ENCODE data around the gene BMP2K.

Gene BMP2K

DNA sequence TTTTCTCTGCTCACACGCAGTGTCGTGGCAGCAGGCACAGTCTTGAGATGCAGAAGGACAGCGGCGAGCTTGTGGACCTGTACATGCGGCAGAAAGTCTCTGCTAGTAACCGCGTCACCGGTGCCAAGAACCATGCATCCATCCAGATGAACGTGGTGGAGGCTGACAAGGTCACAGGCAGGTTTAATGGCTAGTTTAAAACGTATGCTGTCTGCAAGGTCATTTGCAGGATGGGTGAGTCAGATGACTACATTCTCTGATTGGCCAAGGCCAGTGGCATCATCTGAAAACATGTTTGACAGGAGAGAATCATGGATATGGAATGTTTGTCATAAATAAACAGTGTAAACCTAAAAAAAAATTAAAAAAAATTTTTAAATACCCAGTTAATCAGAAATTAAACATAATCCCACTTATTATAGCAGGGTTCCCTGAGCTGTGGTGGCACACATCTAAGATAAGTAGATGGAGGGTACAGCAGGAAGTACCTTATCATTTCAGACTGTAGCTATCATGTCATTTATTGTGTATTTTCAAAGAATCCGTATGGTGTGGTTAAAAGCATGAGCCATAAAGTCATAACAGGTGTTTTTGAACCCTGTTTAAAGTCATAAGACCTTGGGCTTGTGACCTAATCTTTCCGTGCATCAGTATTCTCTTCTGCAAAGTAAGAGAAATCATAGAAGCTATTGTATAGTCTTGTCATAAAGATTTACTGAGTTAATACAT lies 7.5 kb upstream of the BMP2K start:
- DNase-seq (ENCODE audit: low read depth), result peak; percentile 75
- TF ChIP-seq, protein P1, sequence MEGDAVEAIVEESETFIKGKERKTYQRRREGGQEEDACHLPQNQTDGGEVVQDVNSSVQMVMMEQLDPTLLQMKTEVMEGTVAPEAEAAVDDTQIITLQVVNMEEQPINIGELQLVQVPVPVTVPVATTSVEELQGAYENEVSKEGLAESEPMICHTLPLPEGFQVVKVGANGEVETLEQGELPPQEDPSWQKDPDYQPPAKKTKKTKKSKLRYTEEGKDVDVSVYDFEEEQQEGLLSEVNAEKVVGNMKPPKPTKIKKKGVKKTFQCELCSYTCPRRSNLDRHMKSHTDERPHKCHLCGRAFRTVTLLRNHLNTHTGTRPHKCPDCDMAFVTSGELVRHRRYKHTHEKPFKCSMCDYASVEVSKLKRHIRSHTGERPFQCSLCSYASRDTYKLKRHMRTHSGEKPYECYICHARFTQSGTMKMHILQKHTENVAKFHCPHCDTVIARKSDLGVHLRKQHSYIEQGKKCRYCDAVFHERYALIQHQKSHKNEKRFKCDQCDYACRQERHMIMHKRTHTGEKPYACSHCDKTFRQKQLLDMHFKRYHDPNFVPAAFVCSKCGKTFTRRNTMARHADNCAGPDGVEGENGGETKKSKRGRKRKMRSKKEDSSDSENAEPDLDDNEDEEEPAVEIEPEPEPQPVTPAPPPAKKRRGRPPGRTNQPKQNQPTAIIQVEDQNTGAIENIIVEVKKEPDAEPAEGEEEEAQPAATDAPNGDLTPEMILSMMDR (IDR thresholded peaks at IDR 0.05; ENCODE audit: insufficient read depth, low read depth, low read length, missing control alignments), result no peak
- no peak overlapping the region for H3K4me3 ChIP-seq (ENCODE audit: low read length)

DNA sequence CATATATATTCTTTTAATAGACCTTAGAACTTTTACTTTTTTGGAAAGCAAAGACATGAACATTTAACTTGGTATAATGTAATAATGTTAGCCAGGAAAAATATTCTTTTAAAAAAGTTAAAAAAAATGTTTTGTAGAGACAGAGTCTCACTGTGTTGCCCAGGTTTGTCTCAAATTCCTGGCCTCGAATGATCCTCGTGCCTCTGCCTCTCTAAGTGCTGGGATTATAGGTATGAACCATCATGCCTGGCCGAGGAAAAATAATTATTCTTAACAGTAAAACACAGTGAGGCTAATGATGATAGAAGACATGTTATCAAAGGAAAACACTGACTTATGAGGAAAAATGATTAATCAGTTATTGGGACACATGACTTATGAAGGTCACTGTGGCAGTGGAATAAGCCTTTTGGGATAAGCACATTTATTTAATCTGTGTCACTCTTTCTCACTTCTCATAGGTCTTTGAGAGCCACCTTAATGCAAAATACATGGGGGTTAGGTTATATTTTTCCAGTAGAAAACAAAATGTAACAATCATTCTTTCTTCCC lies 6.0 kb upstream of the BMP2K start:
- no peak for DNase-seq (ENCODE audit: low read depth)
- H3K4me3 ChIP-seq (ENCODE audit: low read length), result no peak overlapping the region
- TF ChIP-seq, protein P1 (IDR thresholded peaks at IDR 0.05; ENCODE audit: insufficient read depth, low read depth, low read length, missing control alignments), result no peak

DNA sequence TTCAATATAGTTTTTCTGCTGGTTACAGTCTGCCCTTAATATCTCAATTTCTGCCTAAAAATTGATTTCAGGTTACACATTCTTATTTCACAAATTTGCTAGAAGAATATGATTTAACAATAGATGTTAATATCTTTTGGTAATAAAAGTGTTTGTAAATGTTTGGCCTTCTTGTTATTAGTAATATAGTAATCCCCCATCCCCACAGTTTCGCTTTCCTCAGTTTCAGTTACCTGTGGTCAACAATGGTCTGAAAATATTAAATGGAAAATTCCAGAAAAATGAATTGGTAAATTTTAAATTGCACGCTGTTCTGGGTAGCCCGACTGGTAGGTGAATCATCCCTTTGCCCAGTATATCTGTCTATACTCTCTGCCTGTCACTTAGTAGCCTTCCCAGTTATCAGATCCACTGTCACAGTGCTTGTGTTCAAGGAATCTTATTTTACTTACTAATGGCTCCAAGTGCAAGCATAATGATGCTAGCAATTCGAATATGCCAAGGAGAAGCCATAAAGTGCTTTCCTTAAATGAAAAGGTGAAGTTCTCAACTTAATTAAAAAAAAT lies 3.5 kb upstream of the BMP2K start:
- TF ChIP-seq, protein P1 (IDR thresholded peaks at IDR 0.05; ENCODE audit: insufficient read depth, low read depth, low read length, missing control alignments), result no peak
- no peak for DNase-seq (ENCODE audit: low read depth)
- H3K4me3 ChIP-seq (ENCODE audit: low read length), result no peak overlapping the region

DNA sequence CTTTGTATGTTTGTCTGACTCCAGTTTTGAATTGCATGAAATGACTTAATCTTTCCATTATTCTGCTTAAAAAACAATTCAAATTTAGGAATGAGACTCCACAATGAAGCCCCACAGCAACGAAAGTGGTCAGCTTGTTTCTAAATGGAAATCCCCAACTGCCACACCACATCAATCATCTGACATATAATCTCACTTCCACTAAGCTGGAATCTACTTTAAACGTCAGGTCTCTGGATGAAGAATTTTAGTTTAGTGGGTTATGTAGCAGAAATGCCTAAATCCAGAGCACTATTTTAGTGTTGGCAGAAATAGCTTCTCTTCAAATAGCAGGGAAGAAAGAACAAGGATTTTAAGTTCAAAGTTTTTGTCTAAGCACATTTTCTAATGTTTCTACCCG lies 1.7 kb upstream of the BMP2K start:
- TF ChIP-seq, protein P1 (IDR thresholded peaks at IDR 0.05; ENCODE audit: insufficient read depth, low read depth, low read length, missing control alignments), result no peak
- no peak overlapping the region for H3K4me3 ChIP-seq (ENCODE audit: low read length)
- no peak for DNase-seq (ENCODE audit: low read depth)

DNA sequence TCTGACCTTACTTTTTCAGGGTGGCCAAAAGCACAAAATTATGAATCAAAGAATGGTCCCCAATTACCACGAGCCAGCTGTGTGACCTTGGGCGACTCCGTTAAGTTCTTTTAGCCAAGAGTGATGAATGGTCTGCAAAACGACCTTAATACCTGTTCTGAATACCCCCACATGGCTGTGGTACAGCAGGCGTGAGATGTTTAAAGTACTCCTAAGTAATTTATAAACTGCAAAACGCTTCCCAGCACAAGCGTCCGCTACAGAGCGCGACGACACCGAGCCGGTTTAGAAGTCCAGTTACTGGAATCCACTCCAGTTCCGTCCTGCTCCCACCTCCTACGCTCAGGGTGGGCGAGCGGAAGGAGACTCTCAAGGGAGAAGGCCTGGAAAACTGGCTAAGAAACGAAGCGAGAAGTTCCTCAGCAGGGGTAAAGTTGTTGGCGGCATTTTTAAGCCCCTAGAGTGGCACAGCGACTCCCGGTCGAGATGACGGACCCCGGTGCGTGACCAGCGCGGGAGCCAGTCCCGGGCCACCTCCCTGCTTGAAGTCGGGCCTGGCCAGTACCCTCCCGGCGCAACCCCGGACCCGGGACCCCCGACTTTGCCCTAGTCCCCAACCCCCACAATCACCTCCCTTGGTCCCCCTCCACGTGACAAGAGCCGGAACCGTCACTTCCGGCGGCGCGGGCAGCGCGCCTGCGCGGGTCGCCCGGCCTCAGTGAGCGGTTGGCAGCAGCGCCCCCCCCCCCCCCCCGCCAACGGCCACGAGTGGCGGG lies 659 bp upstream of the BMP2K start:
- H3K4me3 ChIP-seq (ENCODE audit: low read length), result peak overlapping the region; percentile 94
- TF ChIP-seq, protein P1 (IDR thresholded peaks at IDR 0.05; ENCODE audit: insufficient read depth, low read depth, low read length, missing control alignments), result no peak
- peak; percentile 79 for DNase-seq (ENCODE audit: low read depth)

DNA sequence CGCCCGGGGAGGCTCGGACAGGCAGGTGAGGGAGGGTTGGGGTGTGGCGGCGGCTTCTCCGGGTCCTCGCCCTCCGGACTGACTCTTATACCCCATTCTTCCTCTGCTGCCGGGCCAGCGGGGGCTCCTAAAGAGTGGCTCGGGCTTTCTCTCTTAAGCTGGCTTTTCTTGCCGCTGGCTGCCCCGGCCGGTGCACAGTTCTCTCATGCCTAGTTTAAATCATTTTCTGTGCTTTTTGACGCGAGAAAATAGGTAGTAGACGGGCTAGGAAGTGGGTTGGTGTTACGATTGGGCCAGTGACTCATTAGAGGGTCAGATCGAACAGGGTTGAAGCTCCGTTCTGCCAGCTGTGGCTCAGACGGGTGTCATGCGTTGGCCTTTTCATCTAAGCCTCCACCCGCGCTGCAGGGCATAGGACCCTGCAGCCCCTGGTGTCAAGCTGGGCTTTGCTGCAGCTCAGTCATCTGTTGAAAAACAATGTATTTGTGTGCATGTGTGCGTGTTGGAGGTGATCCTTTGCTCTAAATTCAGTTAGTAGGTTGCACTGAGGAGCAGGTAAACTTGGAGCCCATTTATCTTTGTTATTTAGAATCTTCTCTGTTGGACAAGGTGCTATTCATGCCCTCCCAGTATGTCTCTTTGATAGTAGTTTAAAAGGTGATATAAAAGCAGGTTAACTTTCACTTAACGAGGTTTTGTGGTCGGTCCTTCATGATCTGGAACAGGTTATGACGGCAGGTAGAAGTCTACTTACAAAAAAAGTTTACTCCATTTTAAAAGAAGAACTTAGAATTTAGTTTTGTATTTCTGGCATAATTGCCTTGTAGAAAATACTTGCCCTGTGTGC lies 802 bp downstream of the BMP2K start:
- peak overlapping the region; percentile 80 for H3K4me3 ChIP-seq (ENCODE audit: low read length)
- DNase-seq (ENCODE audit: low read depth), result peak; percentile 86
- TF ChIP-seq, protein P1 (IDR thresholded peaks at IDR 0.05; ENCODE audit: insufficient read depth, low read depth, low read length, missing control alignments), result no peak
